ENCODE measurements around the gene TNS1. TPM values are rescaled to one million over a fixed set of nuclear protein-coding genes. Genes with fewer than 3 reads are reported as not detected.

Gene TNS1
- total RNA-seq, 1 experiment from 2014 or later = 3.4 TPM

DNA sequence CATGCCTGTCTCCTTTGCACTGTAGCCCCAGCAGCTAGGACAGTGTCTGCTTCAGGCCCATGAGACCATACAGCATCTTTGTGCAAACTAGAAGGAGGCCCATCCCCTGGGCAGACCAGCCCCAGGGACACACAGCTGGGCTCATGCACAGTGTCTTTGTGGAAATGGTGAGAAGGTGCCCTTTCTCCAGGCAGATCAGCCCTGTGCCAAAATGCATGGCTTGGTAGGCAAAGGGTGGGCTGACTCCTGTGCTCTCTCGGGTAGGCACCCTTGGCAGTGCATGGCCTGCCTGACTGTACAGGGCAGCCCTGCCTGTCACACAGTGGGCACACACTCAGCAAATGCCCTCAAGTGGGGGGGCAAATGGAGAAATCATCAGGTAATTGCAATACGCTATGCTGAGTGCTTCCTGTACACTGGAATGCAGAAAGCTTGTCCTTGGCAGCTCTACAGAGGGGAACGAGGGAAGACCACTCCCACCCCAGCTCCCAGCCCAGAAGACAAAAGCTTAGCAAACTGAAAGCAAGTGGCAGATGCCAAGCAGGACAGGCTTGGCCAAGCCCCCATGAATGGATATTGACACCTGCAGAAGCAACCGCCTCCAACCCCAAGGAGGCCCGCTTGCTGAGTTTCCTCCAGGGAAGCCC lies 21.6 kb downstream of the TNS1 start:
- no peak overlapping the region for H4K8ac ChIP-seq (replicated peaks; ENCODE audit: insufficient read length, low read depth, low read length)
- no peak overlapping the region for H3K9ac ChIP-seq (ENCODE audit: extremely low read depth, insufficient read length, low read length)
- H3K4me1 Mint-ChIP-seq = peaks cover 8 to 20% of the 10 kb centered on the region in 2 experiments
- peaks cover 4% of the 10 kb centered on the region; the same call in 1 of the 2 replicates for H3K27me3 ChIP-seq (ENCODE audit: insufficient read depth, low read length)
- H3K56ac ChIP-seq (ENCODE audit: insufficient read length, low read depth, low read length) = no peak overlapping the region
- no peak overlapping the region for H3T11ph ChIP-seq (ENCODE audit: low read length)
- H3K4me2 ChIP-seq (ENCODE audit: insufficient read depth, insufficient read length, low read length) = no peak overlapping the region
- no peak overlapping the region for H3K27ac ChIP-seq (ENCODE audit: insufficient read length, low read depth, low read length)
- H3K14ac ChIP-seq (ENCODE audit: insufficient read depth, low read length) = no peak overlapping the region; the same call in 1 of the 2 replicates
- no peak overlapping the region; a peak in 1 of 7 replicates for H3K27ac Mint-ChIP-seq
- no peak overlapping the region for H2BK20ac ChIP-seq (ENCODE audit: low read depth, low read length, poor library complexity, severe bottlenecking)
- no peaks in the 10 kb centered on the region for H4K20me1 ChIP-seq (ENCODE audit: control insufficient read depth, insufficient read depth, insufficient read length)
- H2BK15ac ChIP-seq (ENCODE audit: low read depth, low read length) = no peak overlapping the region; the same call in 1 of the 2 replicates
- no peak overlapping the region for H3K18ac ChIP-seq (ENCODE audit: insufficient read length, low read depth, low read length)
- H2BK5ac ChIP-seq (ENCODE audit: insufficient read length, low read length) = no peak overlapping the region
- no peak overlapping the region for H4K91ac ChIP-seq (ENCODE audit: insufficient read length, low read depth, low read length)
- peaks cover 12% of the 10 kb centered on the region for H3K23me2 ChIP-seq (ENCODE audit: insufficient read length, low read depth, low read length, poor library complexity, severe bottlenecking)
- H3K9me3 Mint-ChIP-seq = no peaks in the 10 kb centered on the region
- WGBS (ENCODE audit: extremely low coverage, insufficient read length, low lambda C conversion rate) = no CpG with 5 or more reads among the region's 5 CpGs
- H3K79me2 ChIP-seq (ENCODE audit: insufficient read depth, low read length) = no peaks in the 10 kb centered on the region
- no peak overlapping the region for H3K23ac ChIP-seq (ENCODE audit: insufficient read length, low read depth, low read length)
- no peaks in the 10 kb centered on the region for H3K9me3 ChIP-seq (ENCODE audit: control insufficient read depth, low read depth, low read length)
- no peak overlapping the region for H3K4me3 Mint-ChIP-seq
- peaks cover 0 to 8% (median 0%) of the 10 kb centered on the region in 3 experiments; a peak in 4 of 7 replicates for H3K36me3 Mint-ChIP-seq (ENCODE audit: insufficient read depth in 1 of 3, low read depth in 3 of 3)
- no peak overlapping the region for H2BK120ac ChIP-seq (ENCODE audit: low read depth, low read length, poor library complexity, severe bottlenecking)
- H2AFZ ChIP-seq (ENCODE audit: low read length) = no peak overlapping the region
- H4K5ac ChIP-seq (ENCODE audit: insufficient read length, low read depth, low read length) = no peak overlapping the region
- TF ChIP-seq, protein P1, sequence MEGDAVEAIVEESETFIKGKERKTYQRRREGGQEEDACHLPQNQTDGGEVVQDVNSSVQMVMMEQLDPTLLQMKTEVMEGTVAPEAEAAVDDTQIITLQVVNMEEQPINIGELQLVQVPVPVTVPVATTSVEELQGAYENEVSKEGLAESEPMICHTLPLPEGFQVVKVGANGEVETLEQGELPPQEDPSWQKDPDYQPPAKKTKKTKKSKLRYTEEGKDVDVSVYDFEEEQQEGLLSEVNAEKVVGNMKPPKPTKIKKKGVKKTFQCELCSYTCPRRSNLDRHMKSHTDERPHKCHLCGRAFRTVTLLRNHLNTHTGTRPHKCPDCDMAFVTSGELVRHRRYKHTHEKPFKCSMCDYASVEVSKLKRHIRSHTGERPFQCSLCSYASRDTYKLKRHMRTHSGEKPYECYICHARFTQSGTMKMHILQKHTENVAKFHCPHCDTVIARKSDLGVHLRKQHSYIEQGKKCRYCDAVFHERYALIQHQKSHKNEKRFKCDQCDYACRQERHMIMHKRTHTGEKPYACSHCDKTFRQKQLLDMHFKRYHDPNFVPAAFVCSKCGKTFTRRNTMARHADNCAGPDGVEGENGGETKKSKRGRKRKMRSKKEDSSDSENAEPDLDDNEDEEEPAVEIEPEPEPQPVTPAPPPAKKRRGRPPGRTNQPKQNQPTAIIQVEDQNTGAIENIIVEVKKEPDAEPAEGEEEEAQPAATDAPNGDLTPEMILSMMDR (conservative IDR thresholded peaks at IDR 0.05) = no peak
- no peak overlapping the region for H2BK12ac ChIP-seq (ENCODE audit: insufficient read length, low read depth, low read length)
- H2AK5ac ChIP-seq (ENCODE audit: insufficient read length, low read length) = no peak overlapping the region
- peaks cover 17% of the 10 kb centered on the region for H3K27me3 Mint-ChIP-seq (ENCODE audit: low read depth)
- peaks cover 3% of the 10 kb centered on the region; the same call in 1 of the 2 replicates for H3K4me1 ChIP-seq (ENCODE audit: insufficient read depth, low read length)
- no peak overlapping the region for H3K4ac ChIP-seq (ENCODE audit: low read depth, low read length)
- no peaks in the 10 kb centered on the region for H3K79me1 ChIP-seq (ENCODE audit: insufficient read depth, low read depth, low read length, poor library complexity, severe bottlenecking)
- DNase-seq = no peak
